HUES64 (cell line): Measurements from ENCODE around the gene MFNG.

Experiments used
- H3K27ac ChIP-seq: 2 replicates; pipeline ENCODE4 v1.7.0; 2013; ENCODE audit warnings: low read depth, low read length, inconsistent platforms
- H3K27me3 ChIP-seq: 2 replicates; pipeline ENCODE4 v1.6.1; 2013; ENCODE audit warnings: mild to moderate bottlenecking, low read length; ENCODE audit not compliant: insufficient read depth
- H3K36me3 ChIP-seq: 2 replicates; pipeline ENCODE4 v1.6.1; 2013; ENCODE audit warnings: mild to moderate bottlenecking, low read length; ENCODE audit not compliant: insufficient read depth
- H3K4me1 ChIP-seq: 2 replicates; pipeline ENCODE4 v1.6.1; 2013; ENCODE audit warnings: mild to moderate bottlenecking, low read length, moderate library complexity; ENCODE audit not compliant: insufficient read depth
- H3K4me3 ChIP-seq: 2 replicates; pipeline ENCODE4 v1.5.1; 2013; ENCODE audit warnings: mild to moderate bottlenecking, low read length, moderate library complexity
- H3K9ac ChIP-seq: 2 replicates; pipeline ENCODE4 v1.6.1; 2013; ENCODE audit warnings: mild to moderate bottlenecking, low read depth, low read length
- H3K9me3 ChIP-seq: 2 replicates; pipeline ENCODE4 v1.6.1; 2013; ENCODE audit warnings: low read depth, low read length; ENCODE audit not compliant: insufficient read depth
- WGBS: fragments of 150-250, 120-280 bp; methylation state at CpG from one replicate; pipeline ENCODE4 v1.1.7; 2013; ENCODE audit warnings: missing lambda C conversion rate; 5-methylcytosine and 5-hydroxymethylcytosine counted together

The MFNG gene

GRCh38 chr22:37440875-37441274, 45.3 kb downstream of the MFNG start:
- no peaks in the 10 kb centered on the region for H3K4me1 ChIP-seq
- no peak overlapping the region for H3K9ac ChIP-seq
- no peak overlapping the region for H3K27ac ChIP-seq
- no peaks in the 10 kb centered on the region; the same call in 1 of the 2 replicates for H3K9me3 ChIP-seq
- H3K36me3 ChIP-seq, result no peaks in the 10 kb centered on the region
- no peak overlapping the region for H3K4me3 ChIP-seq
- H3K27me3 ChIP-seq, result no peaks in the 10 kb centered on the region
- 92% methylated on average over 4 of the region's 4 CpGs for WGBS

GRCh38 chr22:37439347-37439746, 46.8 kb downstream of the MFNG start:
- Histone ChIP-seq H3K36me3 (no peaks in the 10 kb centered on the region), H3K4me1 (no peaks in the 10 kb centered on the region), H3K4me3 (no peak overlapping the region), H3K27me3 (no peaks in the 10 kb centered on the region), H3K9ac (no peak overlapping the region), H3K9me3 (no peaks in the 10 kb centered on the region; the same call in 1 of the 2 replicates), H3K27ac (no peak overlapping the region)
- WGBS, result 93% methylated on average over 5 of the region's 5 CpGs

- Histone ChIP-seq H3K27me3 (no peaks in the 10 kb centered on the region), H3K9me3 (no peaks in the 10 kb centered on the region; the same call in 1 of the 2 replicates), H3K36me3 (no peaks in the 10 kb centered on the region), H3K4me3 (no peak overlapping the region), H3K4me1 (no peaks in the 10 kb centered on the region), H3K9ac (no peak overlapping the region), H3K27ac (no peak overlapping the region)
- 91% methylated on average over 5 of the region's 5 CpGs for WGBS
Observed at GRCh38 chr22:37435970-37436603, 50.1 kb downstream of the MFNG start.

- no peaks in the 10 kb centered on the region for H3K36me3 ChIP-seq
- H3K27me3 ChIP-seq, result peaks cover 3% of the 10 kb centered on the region
- H3K9ac ChIP-seq, result no peak overlapping the region
- H3K4me1 ChIP-seq, result no peaks in the 10 kb centered on the region
- no peaks in the 10 kb centered on the region for H3K9me3 ChIP-seq
- WGBS, result 62% methylated on average over 11 of the region's 11 CpGs
- no peak overlapping the region for H3K27ac ChIP-seq
- H3K4me3 ChIP-seq, result no peak overlapping the region
Observed at GRCh38 chr22:37433786-37434185, 52.4 kb downstream of the MFNG start.

GRCh38 chr22:37432708-37433054, 53.5 kb downstream of the MFNG start:
- Histone ChIP-seq H3K27me3 (peaks cover 15% of the 10 kb centered on the region), H3K4me1 (no peaks in the 10 kb centered on the region), H3K4me3 (no peak overlapping the region), H3K9ac (no peak overlapping the region), H3K36me3 (no peaks in the 10 kb centered on the region), H3K9me3 (no peaks in the 10 kb centered on the region), H3K27ac (no peak overlapping the region)
- whole genome bisulfite sequencing, result 92% methylated on average over 3 of the region's 3 CpGs

GRCh38 chr22:37431801-37432707, 54.1 kb downstream of the MFNG start:
- H3K27me3 ChIP-seq, result peaks cover 21% of the 10 kb centered on the region
- H3K27ac ChIP-seq, result no peak overlapping the region
- H3K9ac ChIP-seq, result no peak overlapping the region

GRCh38 chr22:37431366-37431765, 54.8 kb downstream of the MFNG start:
- no peaks in the 10 kb centered on the region for H3K36me3 ChIP-seq
- H3K27ac ChIP-seq, result no peak overlapping the region
- H3K9me3 ChIP-seq, result no peaks in the 10 kb centered on the region
- WGBS, result 84% methylated on average over 9 of the region's 9 CpGs
- no peak overlapping the region; the same call in 1 of the 2 replicates for H3K9ac ChIP-seq
- no peaks in the 10 kb centered on the region for H3K4me1 ChIP-seq
- no peak overlapping the region for H3K4me3 ChIP-seq
- H3K27me3 ChIP-seq, result peaks cover 28% of the 10 kb centered on the region

More at GRCh38 chr22:37431801-37432707, 54.1 kb downstream of the MFNG start:
- 81% methylated on average over 12 of the region's 14 CpGs for WGBS
- Histone ChIP-seq H3K9me3 (no peaks in the 10 kb centered on the region), H3K4me1 (no peaks in the 10 kb centered on the region), H3K36me3 (no peaks in the 10 kb centered on the region), H3K4me3 (no peak overlapping the region)

- Histone ChIP-seq H3K36me3 (no peaks in the 10 kb centered on the region), H3K9ac (no peak overlapping the region), H3K27me3 (peaks cover 32% of the 10 kb centered on the region), H3K9me3 (no peaks in the 10 kb centered on the region), H3K4me1 (peaks cover 3% of the 10 kb centered on the region; the same call in 1 of the 2 replicates), H3K27ac (no peak overlapping the region), H3K4me3 (no peak overlapping the region)
- 86% methylated on average over 6 of the region's 6 CpGs for WGBS
Observed at GRCh38 chr22:37430941-37431340, 55.2 kb downstream of the MFNG start.

GRCh38 chr22:37428649-37429586, 57.3 kb downstream of the MFNG start:
- H3K9me3 ChIP-seq, result no peaks in the 10 kb centered on the region
- peaks cover 3% of the 10 kb centered on the region; the same call in 1 of the 2 replicates for H3K4me1 ChIP-seq
- H3K27ac ChIP-seq, result no peak overlapping the region
- WGBS, result 38% methylated on average over 14 of the region's 15 CpGs
- no peak overlapping the region for H3K4me3 ChIP-seq
- H3K36me3 ChIP-seq, result no peaks in the 10 kb centered on the region
- H3K9ac ChIP-seq, result no peak overlapping the region
- H3K27me3 ChIP-seq, result peaks cover 52% of the 10 kb centered on the region

- Histone ChIP-seq H3K4me3 (peak overlapping the region; percentile 48), H3K4me1 (peaks cover 3% of the 10 kb centered on the region; the same call in 1 of the 2 replicates), H3K9me3 (no peaks in the 10 kb centered on the region), H3K36me3 (no peaks in the 10 kb centered on the region), H3K27ac (no peak overlapping the region), H3K9ac (no peak overlapping the region), H3K27me3 (peaks cover 57% of the 10 kb centered on the region)
- 20% methylated on average over 59 of the region's 59 CpGs for WGBS
Observed at GRCh38 chr22:37427711-37428635, 58.2 kb downstream of the MFNG start.
